ENCODE measurements around the gene ACSS1. TPM values are rescaled to one million over a fixed set of nuclear protein-coding genes. Genes with fewer than 3 reads are reported as not detected.

Gene ACSS1
- total RNA-seq, 4 donors from 2014 or later, result 5.8 to 23.5 (median 11.1) TPM

DNA sequence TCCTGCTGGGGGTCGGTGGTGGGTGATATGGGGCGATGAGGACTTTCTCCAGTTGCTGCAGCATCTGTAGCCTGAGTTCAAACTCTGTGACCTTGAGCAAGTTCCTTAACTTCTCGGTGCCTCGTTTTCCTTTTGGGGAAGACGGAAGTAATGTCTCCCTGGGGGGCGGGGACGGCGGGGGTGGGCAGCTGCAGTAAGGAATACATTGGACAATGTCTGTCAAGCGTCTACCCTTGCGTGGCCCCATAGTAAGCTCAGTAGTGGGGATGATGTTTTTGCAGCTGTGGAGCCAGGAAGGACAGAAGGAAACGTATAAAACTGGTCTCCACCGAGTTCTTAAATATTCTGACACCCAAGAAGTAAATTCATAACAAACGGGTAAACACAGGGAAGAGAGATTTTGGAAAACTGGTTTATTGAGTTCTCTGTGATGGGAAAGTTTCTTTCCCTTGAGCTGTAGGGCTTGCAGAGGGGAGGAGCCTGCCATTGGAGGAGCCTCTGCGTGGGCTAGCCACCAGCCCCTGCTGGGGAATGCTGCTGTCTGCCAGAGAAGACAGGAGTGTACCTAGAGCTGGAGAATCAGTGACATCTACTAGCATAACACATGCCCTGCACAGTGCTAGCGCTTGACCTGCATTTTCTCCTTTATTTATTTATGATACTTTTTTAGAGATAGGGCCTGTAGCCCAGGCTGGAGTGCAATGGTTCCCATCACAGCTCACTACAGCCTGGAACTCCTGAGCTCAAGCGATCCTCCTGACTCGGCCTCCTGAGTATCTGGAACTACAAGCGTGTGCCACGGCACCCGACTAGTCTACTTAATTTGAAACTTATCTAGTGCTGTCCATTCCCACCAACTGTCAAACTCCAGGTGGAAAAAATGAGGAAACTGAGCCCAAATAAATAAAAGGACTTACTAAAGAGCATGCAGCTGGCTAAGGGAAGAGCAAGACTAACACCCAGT, 1.2 kb upstream of the ACSS1 start:
- WGBS, 2 donors, result 25 to 39% methylated on average over 11 to 12 of the region's 20 CpGs
- Histone ChIP-seq H3K27ac (peak overlapping the region; percentile 86 to 96 (median 93)), H3K4me1 (peaks cover 15 to 56% (median 30%) of the 10 kb centered on the region in 3 donors), H3K27me3 (no peaks in the 10 kb centered on the region), H3K4me3 (peak overlapping the region; percentile 46 to 95 (median 88)), H3K9me3 (no peaks in the 10 kb centered on the region), H3K36me3 (no peaks in the 10 kb centered on the region)
- intact Hi-C loops (cut with DNase I), result no loop called here
- TF ChIP-seq POLR2A (IDR thresholded peaks at IDR 0.05) (no peak), CTCF (IDR thresholded peaks at IDR 0.05) (no peak)
- DNase-seq, result no peak

GRCh38 chr20:25057234-25058050, 497 bp downstream of the ACSS1 start:
- intact Hi-C loops (cut with DNase I), result no loop called here
- H3K27ac ChIP-seq, result peak overlapping the region; percentile 86 to 96 (median 93)
- WGBS, 2 donors, result no CpG with 5 or more reads among the region's 86 CpGs
- H3K27me3 ChIP-seq, result no peaks in the 10 kb centered on the region
- peak overlapping the region; percentile 46 to 95 (median 88) for H3K4me3 ChIP-seq
- no peaks in the 10 kb centered on the region for H3K36me3 ChIP-seq
- TF ChIP-seq CTCF (IDR thresholded peaks at IDR 0.05) (peak in 1 of 6 experiments; percentile 6), POLR2A (IDR thresholded peaks at IDR 0.05) (peak in 2 of 4 donors; percentile 59 to 62)
- H3K9me3 ChIP-seq, result no peaks in the 10 kb centered on the region
- peaks cover 31 to 73% (median 41%) of the 10 kb centered on the region in 3 donors for H3K4me1 ChIP-seq
- no peak for DNase-seq

GRCh38 chr20:25056690-25057233, 1.2 kb downstream of the ACSS1 start:
- Histone ChIP-seq H3K9me3 (no peaks in the 10 kb centered on the region), H3K27ac (peak overlapping the region; percentile 86 to 96 (median 93)), H3K36me3 (no peaks in the 10 kb centered on the region), H3K4me1 (peaks cover 36 to 80% (median 48%) of the 10 kb centered on the region in 3 donors), H3K4me3 (peak overlapping the region; percentile 46 to 95 (median 88)), H3K27me3 (no peaks in the 10 kb centered on the region)
- TF ChIP-seq CTCF (IDR thresholded peaks at IDR 0.05), result no peak
- TF ChIP-seq POLR2A (IDR thresholded peaks at IDR 0.05), result no peak
- intact Hi-C loops (cut with DNase I), result no loop called here
- WGBS, 2 donors, result 12% methylated on average over 9 of the region's 24 CpGs; no CpG with 5 or more reads in 1 of the 2 donors
- DNase-seq, result no peak

DNA sequence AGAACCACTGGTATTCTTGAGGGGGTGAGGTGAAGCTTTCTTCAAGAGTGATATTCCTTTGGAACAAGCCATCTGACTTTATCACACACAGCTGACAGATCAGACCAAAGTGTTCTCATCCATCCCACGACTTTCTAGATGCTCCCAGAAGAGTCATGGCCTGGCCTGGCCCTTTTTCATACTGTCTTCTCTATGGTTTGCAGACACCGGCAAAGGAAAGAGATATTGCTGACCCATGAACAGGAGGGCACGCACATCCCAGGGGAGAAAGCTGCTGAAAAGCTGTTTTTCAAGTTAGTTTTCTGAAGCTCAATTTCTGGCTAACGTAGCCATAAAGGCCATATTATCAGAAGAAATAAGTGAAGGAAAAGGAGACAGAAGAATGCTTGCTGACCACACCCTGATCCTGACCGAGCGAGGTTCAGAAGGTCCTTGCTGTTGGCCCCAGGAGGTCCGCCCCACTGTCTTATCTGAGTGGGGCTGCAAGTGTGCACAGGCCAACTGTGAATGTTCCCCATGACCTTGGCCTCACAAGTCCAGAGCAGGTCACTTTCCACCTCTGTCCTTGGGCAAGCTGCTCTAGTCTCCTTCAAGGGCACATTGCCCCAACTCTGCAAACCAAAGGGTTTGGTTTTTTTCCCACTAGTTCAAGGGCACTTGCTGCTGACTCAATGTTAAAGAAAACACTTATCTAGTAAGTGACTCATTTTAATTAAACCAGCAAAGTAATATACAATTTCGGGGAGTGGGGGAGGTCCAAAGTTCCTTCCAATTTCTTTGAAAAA, 2.0 kb downstream of the ACSS1 start:
- 76 to 81% methylated on average over 8 of the region's 8 CpGs for WGBS, 2 donors
- intact Hi-C loops (cut with DNase I), result no loop called here
- DNase-seq, result no peak
- H3K4me3 ChIP-seq, result peak overlapping the region in 3 of 4 donors; percentile 86 to 95 (median 90)
- H3K9me3 ChIP-seq, result no peaks in the 10 kb centered on the region
- H3K36me3 ChIP-seq, result no peaks in the 10 kb centered on the region
- no peak for TF ChIP-seq CTCF (IDR thresholded peaks at IDR 0.05)
- no peak for TF ChIP-seq POLR2A (IDR thresholded peaks at IDR 0.05)
- H3K4me1 ChIP-seq, result peaks cover 36 to 88% (median 56%) of the 10 kb centered on the region in 3 donors
- peak overlapping the region in 3 of 4 donors; percentile 90 to 96 (median 96) for H3K27ac ChIP-seq
- H3K27me3 ChIP-seq, result no peaks in the 10 kb centered on the region
